Hematopoietic multipotent progenitor cell treated with erythropoietin and hydrocortisone succinate and interleukin-3 and kit ligand, for 6 days (in vitro differentiated cells): Measurements from ENCODE around the gene CALHM5.
"Not testable (repeated sequence)": the region's sequence is repeated elsewhere in the genome, so short reads cannot be mapped to it uniquely, and the experiment has no call there.

Experiments
- DNase-seq: peaks from one replicate; pipeline ENCODE4 v3.0.0-alpha.2; 2015

Gene CALHM5

GRCh38 chr6:116511424-116512110 lies at the start of gene CALHM5:
Gene CALHM5 (plus strand): TSS chr6:116511639. CDS start chr6:116511697, 58 bp downstream.
- peak; percentile 54 for DNase-seq

GRCh38 chr6:116461932-116462885 lies 49.2 kb upstream of the CALHM5 start:
- DNase-seq = peak; percentile 75

GRCh38 chr6:116463301-116463700 lies 48.1 kb upstream of the CALHM5 start:
- no peak for DNase-seq

GRCh38 chr6:116465246-116465645 lies 46.2 kb upstream of the CALHM5 start:
- peak; percentile 49 for DNase-seq

GRCh38 chr6:116467096-116467495 lies 44.3 kb upstream of the CALHM5 start:
- DNase-seq = no peak

GRCh38 chr6:116467514-116467913 lies 43.9 kb upstream of the CALHM5 start:
- peak; percentile 18 for DNase-seq

- peak; percentile 84 for DNase-seq
Measured at GRCh38 chr6:116468293-116468692, 43.1 kb upstream of the CALHM5 start.

- DNase-seq = no peak
Measured at GRCh38 chr6:116471531-116471930, 39.9 kb upstream of the CALHM5 start.

- no peak for DNase-seq
Measured at GRCh38 chr6:116472706-116473105, 38.7 kb upstream of the CALHM5 start.

GRCh38 chr6:116475141-116475540 lies 36.3 kb upstream of the CALHM5 start:
- DNase-seq = no peak

GRCh38 chr6:116476002-116476678 lies 35.3 kb upstream of the CALHM5 start:
- DNase-seq = peak; percentile 74

- no peak for DNase-seq
Measured at GRCh38 chr6:116482780-116483179, 28.7 kb upstream of the CALHM5 start.

GRCh38 chr6:116483616-116484015 lies 27.8 kb upstream of the CALHM5 start:
- no peak for DNase-seq

- no peak for DNase-seq
Measured at GRCh38 chr6:116485559-116486184, 25.8 kb upstream of the CALHM5 start.

- no peak for DNase-seq
Measured at GRCh38 chr6:116491610-116492330, 19.7 kb upstream of the CALHM5 start.

GRCh38 chr6:116492331-116493067 lies 18.9 kb upstream of the CALHM5 start:
- DNase-seq = peak; percentile 92

GRCh38 chr6:116495161-116495560 lies 16.3 kb upstream of the CALHM5 start:
- not testable (repeated sequence) for DNase-seq

GRCh38 chr6:116497113-116497676 lies 14.2 kb upstream of the CALHM5 start:
- no peak for DNase-seq

GRCh38 chr6:116500969-116501433 lies 10.4 kb upstream of the CALHM5 start:
- no peak for DNase-seq

- DNase-seq = no peak
Measured at GRCh38 chr6:116507324-116507723, 4.1 kb upstream of the CALHM5 start.

- no peak for DNase-seq
Measured at GRCh38 chr6:116508527-116508926, 2.9 kb upstream of the CALHM5 start.
